Stromal cell of bone marrow (primary cell): ENCODE measurements around the gene TMEM100.
"Not testable (repeated sequence)": the region's sequence is repeated elsewhere in the genome, so short reads cannot be mapped to it uniquely, and the experiment has no call there.

Experiments
- DNase-seq: peaks from one replicate; pipeline ENCODE4 v3.0.0-alpha.2; 2012; ENCODE audit warnings: low read depth

Gene TMEM100

DNA sequence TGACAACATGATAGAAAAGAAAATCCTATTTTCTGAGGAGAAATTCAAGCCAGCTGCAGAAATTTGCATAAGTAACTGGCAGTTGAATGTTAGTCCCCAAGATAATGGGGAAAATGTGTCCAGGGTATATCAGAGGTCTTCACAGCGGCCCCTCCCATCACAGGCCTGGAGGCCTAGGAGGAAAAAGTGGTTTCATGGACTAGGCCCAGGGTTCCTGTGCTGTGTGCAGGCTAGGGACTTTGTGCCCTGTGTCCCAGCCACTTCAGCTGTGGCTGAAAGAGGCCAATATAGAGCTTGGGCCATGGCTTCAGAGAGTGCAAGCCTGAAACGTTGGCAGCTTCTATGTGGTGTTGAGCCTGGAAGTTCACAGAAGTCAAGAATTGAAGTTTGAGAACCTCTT lies 35.6 kb downstream of the TMEM100 start:
- DNase-seq, result no peak

GRCh38 chr17:55683550-55684315 lies 38.9 kb downstream of the TMEM100 start:
- DNase-seq, result no peak

GRCh38 chr17:55681342-55681700 lies 41.3 kb downstream of the TMEM100 start:
- no peak for DNase-seq

DNA sequence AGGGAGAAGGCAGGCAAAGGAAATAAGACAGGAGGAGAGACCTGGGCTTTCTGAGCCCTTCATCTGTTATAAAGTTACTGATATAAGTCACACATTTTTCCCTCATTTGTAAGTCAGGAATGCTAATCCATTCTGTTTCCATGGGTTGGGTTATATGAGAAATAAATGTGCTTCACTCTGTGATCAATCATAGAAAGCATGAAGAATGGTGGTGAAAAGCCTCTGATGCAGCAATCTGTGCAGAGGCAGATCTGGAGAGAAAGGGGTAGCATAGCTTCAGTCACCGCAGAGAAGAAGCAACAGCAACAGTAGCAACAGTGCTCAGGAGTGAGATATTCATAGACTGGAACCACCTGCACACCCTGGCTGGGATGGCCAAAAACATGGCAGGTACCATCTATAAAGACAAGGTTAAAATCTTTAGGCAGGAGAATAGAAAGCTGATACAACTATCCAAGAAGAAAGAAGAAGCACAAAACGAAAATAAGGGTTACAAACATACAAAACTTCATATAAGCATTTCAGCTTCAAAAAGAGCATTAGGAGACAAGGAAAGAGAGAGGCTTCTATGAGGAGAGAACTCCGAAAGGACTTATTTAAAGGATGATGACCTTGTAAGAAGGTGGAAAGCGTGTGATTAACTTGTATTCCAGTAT lies 41.9 kb downstream of the TMEM100 start:
- no peak for DNase-seq

- DNase-seq, result peak; percentile 42
Observed at GRCh38 chr17:55677446-55677845, 45.2 kb downstream of the TMEM100 start.

DNA sequence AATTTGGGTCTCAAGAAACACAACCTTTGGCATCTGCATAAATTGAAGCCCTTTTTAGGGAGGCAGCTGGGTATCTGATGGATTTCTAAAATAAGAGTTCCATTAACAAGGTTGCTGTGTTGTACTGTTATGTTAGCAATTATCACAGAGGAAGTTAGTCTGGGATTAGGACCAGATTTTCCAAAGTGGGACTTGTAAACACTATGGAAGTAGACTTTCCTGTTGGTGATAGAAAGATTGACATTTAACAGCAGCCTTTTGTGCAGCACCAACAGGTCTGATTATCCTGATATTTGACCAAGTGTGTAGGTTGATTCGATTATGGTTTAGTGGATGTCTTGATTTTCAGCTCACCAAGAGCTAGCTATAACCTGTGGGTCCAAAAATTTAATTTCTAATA lies 46.4 kb downstream of the TMEM100 start:
- DNase-seq, result no peak

- DNase-seq, result no peak
Observed at GRCh38 chr17:55673743-55674506, 48.7 kb downstream of the TMEM100 start.

DNA sequence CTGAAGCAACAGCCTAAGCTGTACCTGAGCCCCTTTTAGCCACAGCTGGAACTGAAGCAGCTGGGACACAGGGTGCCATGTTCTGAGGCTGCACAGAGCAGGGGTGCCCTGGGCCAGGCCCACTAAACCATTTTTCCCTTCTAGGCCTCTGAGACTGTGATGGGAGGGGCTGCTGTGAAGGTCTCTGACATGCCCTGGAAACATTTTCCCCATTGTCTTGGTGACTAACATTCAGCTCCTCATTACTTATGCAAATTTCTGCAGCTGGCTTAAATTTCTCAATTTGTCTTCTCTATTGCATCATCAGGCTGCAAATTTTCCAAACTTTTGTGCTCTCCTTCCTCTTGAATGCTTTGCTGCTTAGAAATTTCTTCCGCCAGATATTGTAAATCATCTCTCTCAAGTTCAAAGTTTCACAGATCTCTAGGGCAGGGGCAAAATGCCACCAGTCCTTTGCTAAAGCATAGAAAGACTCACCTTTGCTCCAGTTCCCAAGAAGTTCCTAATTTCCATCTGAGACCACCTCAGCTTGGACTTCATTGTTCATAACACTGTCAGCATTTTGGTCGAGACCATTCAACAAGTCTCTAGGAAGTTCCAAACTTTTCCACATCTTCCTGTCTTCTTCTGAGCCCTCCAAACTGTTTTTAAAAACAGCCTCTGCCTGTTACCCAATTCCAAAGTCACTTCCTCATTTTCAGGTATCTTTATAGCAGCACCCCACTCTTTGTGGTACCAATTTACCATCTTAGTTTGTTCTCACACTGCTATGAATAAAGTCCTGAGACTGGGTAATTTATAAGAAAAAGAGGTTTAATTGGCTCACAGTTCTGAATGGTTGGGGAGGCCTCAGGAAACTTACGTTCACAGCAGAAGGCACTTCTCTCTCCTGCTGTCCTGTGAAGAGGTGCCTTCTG lies 49.8 kb downstream of the TMEM100 start:
- no peak for DNase-seq

DNA sequence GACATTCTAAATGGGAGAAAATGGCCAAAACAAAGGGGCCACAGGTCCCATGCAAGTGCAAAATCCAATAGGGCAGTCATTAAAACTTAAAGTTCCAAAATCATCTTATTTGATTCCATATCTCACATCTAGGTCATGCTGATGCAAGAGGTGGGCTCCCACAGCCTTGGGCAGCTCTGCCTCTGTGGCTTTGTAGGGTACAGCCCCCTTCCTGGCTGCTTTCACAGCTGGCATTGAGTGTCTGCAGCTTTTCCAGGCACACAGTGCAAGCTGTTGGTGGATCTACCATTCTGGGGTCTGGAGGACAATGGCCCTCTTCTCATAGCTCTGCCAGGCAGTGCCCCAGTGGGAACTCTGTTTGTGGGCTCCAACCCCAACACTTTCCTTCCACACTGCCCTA lies 50.7 kb downstream of the TMEM100 start:
- DNase-seq, result not testable (repeated sequence)
